ENCODE measurements around the gene EID2B.

- TF ChIP-seq ZNF639 (tag by site-specific recombination; IDR thresholded peaks at IDR 0.05): no peak
- no peak for TF ChIP-seq CTCF (tag by site-specific recombination; IDR thresholded peaks at IDR 0.05)
- TF ChIP-seq ZNF548 (tag by site-specific recombination; IDR thresholded peaks at IDR 0.05): no peak
- TF ChIP-seq SCRT1 (tag by site-specific recombination; IDR thresholded peaks at IDR 0.05; ENCODE audit: borderline replicate concordance): no peak
- no peak for TF ChIP-seq ZNF521 (tag by site-specific recombination; IDR thresholded peaks at IDR 0.05)
- no peak for TF ChIP-seq ZNF747 (tag by site-specific recombination; IDR thresholded peaks at IDR 0.05)
- TF ChIP-seq ZNF274 (IDR thresholded peaks at IDR 0.05; ENCODE audit: low read length): no peak
- no peak for TF ChIP-seq ZNF274 (tag by site-specific recombination; IDR thresholded peaks at IDR 0.05; ENCODE audit: borderline replicate concordance)
Observed at GRCh38 chr19:39518975-39519374, 13.7 kb downstream of the EID2B start.
